ENCODE results near the gene CFAP221.
A peak's percentile ranks its signal among the peaks of the same experiment; 100 is the strongest.

Gene CFAP221

DNA sequence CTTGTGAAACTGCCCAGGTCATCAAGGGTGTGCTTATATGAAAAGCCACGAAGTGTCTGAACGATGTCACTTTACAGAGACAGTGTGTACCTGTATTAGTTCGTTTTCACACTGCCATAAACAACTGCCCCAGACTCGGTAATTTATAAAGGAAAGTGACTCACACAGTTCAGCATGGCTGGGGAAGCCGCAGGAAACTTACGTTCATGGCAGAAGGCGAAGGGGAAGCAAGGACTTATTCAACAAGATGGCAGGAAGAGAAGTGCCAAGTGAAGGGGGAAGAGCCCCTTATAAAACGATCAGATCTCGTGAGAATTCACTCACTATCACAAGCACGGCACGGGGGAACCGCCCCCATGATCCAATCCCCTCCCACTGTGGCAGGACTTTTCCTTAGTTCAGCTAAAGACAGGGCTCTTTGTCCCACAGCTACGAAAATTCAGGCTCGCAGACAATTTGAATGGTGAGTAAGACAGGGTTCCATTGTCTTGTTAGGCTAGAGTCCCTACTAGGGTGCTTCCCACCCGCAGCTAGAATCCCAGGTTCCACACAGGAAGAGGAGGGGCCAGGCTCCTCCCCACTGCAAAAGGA lies 154.9 kb downstream of the CFAP221 start:
- no peak for DNase-seq (ENCODE audit: low read depth in 3 of 3)

- no peak for DNase-seq (ENCODE audit: low read depth in 3 of 3)
These were observed 156.6 kb downstream of the CFAP221 start for GRCh38 chr2:119700866-119701265.

DNA sequence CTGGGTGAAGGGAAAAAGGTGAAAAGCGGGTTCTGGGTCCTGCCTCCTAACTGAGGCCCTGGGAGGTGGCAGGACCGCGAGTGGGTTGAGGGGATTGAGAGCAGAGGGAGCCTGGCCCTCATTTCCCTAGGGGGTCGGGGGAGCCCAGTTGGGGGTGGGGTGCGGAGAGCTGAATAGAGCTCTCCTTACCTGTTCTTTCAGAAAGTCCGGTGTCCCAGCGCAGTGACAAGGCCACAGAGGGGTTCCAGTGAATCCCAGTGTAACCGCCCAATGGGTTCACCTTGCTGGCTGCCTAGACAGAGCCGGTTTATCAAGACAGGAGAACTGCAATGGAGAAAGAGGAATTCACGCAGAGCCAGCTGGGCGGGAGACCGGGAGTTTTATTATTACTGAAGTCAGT lies 157.1 kb downstream of the CFAP221 start:
- DNase-seq (ENCODE audit: low read depth in 3 of 3) = no peak

DNA sequence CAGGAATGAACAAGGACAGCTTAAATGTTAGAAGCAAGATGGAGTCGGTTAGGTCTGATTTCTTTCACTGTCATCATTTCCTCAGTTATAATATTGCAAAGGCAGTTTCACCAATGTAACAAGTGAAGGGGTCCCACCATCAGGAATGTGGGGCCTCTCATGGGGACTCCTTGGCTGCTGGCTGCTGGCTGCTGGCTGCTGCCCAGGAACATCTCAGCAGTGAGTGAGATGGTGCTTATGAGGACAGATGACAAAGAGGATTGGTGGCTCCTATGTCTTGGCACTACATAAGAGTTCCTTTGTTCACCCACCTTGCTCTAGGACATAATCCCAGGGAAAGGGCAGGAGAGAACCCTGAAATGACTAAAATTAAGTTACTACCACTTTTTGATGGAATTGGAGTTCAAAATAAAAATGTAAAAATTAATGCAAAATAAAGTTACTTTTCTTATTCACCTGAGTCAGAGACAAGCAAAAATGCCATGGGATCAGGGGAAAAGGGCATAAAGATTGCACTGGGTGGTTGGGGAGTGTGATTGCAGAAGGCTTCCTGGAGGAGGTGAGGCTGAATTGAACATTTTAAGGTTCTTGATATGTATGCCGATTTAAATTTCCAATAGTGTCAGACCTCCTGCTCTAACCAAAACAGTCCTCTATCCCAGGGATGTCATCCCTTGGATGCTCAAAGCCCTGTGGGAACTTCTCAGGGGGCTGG lies 158.1 kb downstream of the CFAP221 start:
- DNase-seq (ENCODE audit: low read depth in 3 of 3) = no peak

DNA sequence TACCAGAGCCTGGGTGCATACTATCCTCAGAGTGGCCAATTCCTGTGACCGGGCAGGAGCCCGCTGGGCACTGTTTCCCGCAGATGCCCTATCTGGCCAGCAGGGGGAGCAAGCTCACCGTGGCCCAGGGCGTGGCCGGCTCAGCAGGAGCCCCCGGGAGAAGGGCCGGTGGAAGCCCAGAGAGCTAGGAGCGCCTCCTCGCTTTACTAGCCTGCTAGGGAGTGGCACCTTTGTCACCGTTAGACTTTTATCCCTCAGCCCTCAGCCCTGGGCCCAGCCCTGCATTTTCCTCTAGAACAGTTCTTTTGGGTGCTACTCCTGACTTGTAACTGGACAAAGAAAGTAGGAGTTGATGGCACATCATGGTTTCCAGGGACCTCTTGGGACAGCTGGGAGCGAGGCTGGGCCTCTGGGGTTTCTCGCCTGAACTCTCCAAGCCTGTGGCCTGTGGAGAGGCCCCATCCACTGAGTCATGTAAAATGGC lies 158.7 kb downstream of the CFAP221 start:
- DNase-seq (ENCODE audit: low read depth in 3 of 3) = peak; percentile 35 to 46 (median 44)

GRCh38 chr2:119703526-119703925 lies 159.3 kb downstream of the CFAP221 start:
- no peak for DNase-seq (ENCODE audit: low read depth in 3 of 3)

DNA sequence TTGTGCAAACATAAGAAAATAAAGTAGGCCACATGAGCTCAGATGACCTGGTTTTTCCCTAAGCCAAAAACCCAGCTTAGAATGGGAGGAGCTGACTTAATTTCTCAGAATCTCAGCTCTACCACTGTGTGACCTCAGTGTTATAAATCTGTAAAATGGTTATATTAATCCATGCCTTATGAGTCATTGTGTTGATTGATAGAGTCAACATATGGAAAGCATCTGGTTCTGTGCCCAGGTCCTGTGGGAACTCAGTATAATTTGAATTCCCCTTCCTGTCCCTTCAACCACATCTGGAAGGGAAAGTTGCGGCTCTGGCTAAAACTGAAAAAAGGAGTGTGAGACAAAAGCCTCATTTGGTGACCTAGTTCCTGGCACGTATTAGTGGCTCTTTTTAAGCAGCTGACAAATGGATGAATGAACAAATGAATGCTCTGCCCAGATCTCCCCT lies 160.4 kb downstream of the CFAP221 start:
- no peak for DNase-seq (ENCODE audit: low read depth in 3 of 3)

DNA sequence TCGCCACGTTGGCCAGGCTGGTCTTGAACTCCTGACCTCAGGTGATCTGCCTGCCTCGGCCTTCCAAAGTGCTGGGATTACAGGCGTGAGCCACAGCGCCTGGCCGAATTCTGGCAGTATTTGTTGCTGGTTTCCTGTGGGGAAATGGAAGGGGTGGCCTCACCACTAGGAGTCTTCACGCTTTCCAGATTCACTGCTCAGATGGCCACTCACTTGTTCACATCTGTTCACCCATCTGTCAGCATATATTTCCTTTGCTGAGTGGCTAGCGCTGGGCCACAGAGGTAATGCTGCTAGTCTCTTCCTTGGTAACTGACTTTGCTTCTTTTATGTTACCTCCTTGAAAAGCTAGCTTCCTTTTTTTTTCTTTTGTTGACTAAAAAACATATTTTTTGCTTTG lies 162.0 kb downstream of the CFAP221 start:
- no peak for DNase-seq (ENCODE audit: low read depth in 3 of 3)

All from stimulated activated CD4-positive, alpha-beta T cell treated with anti-CD3 and anti-CD28 coated beads, TNF-alpha, amount 100 ng/mL, for 4 hours (primary cell).